ENCODE measurements around the gene HDAC4. TPM values are rescaled to one million over a fixed set of nuclear protein-coding genes. Genes with fewer than 3 reads are reported as not detected.

Gene HDAC4
- total RNA-seq, 1 donor from 2014 or later, result 18.3 TPM

DNA sequence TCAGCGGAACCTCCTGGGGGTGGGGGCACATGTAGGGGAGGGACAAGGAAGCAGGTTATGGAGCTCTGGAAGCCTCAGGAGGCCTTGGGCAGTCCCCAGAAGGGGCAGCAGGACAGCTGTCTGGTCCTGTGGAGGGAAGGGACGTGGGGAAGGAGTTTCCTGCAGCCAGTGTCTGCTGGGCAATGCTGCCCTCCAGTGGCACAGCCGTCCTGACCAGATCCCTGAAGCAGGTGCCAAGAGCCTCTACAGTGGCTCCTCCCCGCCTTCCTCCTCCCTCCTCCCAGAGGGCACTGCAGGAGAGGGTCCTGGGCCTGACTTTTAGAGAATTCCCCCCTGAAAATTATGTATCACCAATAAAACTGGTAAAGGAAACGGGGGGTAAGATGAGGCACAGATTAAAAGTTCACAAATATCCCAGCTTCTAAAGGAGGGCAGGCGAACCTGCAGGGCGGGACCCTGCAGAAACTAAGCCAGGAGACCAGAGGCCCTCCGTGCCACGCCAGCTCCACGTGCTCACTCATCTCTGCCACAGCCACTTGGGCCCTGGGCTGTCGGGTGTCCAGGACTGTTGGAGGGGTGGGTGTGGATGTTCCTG, 294.4 kb downstream of the HDAC4 start:
- DNase-seq (ENCODE audit: extremely low read depth, low read depth, low spot score), result no peak

DNA sequence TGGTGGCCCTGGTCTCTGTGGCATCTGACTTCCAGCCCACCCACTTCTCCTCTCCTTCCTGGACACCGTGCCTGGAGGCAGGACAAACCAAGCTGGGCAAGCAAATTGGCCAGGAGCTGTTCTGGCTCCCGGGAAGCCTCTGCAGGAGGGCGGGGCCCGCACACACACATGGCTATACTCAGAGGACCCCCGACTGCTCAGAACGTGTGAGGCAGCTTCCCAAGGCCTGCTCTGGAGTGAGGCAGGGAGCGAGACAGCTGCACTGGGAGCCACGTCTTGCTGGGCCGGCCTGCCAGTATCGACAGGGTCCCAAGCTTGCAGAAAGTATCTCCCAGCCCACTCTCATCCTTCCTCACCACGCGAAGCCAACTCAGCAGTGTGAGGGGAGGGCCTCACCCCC, 295.6 kb downstream of the HDAC4 start:
- no peak for DNase-seq (ENCODE audit: extremely low read depth, low read depth, low spot score)

DNA sequence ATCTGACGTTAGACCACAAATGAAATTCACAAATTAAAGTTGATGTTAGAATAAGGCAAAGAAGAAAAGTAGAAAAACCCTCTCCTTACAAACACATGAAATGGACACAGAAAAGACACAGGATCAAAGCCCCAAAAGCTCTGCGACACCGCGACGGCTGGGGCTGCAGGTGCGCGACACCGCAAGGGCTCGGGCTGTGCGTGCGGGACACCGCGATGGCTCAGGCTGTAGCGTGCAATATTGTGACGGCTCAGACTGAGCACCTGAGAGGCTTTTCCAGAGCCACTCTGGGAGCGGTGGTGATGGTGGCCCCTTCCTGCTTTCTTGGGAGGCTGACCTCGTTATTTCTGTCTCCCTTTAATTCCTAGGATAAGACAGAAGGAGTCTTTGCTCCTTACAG, 296.0 kb downstream of the HDAC4 start:
- no peak for DNase-seq (ENCODE audit: extremely low read depth, low read depth, low spot score)

DNA sequence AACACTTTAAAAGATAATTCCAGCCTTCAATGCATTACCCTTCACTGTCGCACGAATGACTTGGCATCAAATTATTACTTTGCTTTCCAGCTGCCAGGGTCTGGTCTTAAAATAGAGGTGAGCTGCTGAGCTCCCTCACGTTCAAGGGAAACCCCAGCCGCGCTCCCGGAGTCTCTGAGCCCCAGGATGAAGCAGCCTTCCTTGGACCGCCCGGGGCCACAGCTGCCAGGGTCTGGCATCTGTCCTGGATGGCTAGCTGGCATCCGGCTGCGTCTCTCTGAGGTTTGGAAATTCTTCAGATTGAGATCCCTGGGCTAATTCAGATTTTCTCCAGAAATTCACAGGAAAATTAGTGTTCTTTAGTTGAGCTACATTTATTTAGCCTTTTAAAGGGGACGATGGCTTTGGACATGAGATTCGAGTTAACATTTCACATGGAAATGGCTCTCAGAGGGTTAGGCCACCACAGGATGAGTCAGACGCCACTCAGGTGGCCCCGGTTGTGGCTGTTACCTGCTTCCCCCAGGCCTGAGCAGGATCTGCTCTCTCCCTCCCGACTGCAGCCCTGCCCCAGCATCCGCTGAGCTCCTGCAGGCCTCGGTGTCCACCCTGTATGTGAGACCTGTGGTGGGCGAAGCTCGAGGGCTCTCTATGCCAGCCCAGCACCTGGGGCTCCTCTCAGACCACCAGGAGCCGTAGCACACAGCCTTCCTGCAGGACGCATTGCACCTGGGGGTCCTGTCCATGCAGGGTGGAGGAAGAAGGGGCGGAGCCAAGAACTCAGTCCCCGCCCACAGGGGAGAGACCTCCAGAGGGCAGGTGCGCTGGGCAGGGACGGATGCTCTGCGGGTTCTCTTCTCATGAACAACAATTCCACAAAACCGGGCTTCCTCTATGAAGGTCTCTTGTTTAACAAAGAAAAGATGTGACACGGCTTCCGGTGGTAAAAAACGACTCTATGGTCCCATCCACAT, 297.4 kb downstream of the HDAC4 start:
- DNase-seq (ENCODE audit: extremely low read depth, low read depth, low spot score), result no peak

DNA sequence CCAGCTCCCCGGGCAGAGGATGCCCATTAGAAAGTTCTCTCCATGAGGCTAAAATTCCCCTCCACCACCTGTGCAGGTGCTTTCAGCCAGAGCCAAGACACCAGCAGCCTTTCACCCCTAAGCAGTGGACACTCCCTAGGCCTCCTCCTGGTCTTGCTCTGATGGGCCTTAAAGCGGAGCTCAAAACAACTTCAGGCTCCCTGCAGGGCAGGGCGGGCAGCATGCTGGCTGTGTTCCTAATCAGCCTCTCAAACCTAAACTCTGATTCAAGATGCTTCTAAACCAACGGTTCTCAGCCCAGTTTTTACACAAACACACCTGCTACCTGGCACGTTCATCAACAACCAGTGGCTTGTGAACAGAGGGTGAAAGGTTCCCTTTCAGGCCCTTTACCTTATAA, 298.6 kb downstream of the HDAC4 start:
- no peak for DNase-seq (ENCODE audit: extremely low read depth, low read depth, low spot score)

DNA sequence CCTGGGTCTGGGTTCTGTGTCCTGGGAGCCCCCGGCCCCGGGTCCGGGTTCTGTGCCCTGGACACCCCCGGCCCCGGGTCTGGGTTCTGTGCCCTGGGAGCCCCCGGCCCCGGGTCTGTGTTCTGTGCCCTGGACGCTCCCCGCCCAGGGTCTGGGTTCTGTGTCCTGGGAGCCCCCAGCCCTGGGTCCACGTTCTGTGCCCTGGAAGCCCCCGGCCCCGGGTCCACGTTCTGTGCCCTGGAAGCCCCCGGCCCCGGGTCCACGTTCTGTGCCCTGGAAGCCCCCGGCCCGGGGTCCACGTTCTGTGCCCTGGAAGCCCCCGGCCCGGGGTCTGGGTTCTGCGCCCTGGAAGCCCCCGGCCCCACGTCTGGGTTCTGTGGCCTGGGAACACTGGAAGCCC, 299.0 kb downstream of the HDAC4 start:
- DNase-seq (ENCODE audit: extremely low read depth, low read depth, low spot score), result no peak

DNA sequence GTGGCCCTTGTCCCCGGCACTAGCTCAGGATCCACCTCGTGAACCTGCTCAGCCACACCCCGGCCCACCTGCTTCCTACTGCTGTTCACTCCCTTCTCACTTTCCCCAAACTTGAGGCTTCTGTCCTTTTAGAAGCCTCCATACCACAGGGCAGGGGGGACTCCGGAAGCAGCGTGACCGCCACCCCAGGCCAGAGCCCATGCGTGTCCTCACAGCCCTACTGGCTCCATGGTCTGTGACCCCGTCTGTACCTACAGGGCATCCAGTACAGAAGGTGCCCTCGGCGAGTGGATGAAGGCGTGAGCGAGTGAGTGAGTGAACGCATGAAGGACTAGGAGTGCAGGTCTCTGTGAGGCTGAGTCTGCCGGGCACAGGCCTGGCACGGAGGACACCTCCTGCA, 299.7 kb downstream of the HDAC4 start:
- DNase-seq (ENCODE audit: extremely low read depth, low read depth, low spot score), result no peak

DNA sequence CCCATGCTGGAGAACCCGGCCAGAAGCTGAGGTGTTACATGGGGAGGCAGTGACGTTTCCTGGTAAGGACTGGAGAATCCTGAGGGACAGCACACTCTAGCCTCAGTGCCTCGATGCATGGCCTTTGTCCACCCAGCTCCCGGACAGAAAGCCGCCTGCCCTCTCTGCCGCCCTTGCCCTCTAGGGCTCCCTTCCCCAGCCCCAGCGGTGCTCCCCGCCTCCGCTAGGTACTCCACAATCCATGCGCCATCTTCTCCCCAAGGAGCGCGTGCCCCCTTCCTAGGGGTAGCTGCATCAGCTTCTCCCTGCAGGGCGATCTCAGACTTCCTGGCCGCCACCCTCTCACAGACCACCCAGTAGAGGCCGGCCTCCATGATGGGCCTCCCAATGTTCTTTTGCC, 301.3 kb downstream of the HDAC4 start:
- no peak for DNase-seq (ENCODE audit: extremely low read depth, low read depth, low spot score)

DNA sequence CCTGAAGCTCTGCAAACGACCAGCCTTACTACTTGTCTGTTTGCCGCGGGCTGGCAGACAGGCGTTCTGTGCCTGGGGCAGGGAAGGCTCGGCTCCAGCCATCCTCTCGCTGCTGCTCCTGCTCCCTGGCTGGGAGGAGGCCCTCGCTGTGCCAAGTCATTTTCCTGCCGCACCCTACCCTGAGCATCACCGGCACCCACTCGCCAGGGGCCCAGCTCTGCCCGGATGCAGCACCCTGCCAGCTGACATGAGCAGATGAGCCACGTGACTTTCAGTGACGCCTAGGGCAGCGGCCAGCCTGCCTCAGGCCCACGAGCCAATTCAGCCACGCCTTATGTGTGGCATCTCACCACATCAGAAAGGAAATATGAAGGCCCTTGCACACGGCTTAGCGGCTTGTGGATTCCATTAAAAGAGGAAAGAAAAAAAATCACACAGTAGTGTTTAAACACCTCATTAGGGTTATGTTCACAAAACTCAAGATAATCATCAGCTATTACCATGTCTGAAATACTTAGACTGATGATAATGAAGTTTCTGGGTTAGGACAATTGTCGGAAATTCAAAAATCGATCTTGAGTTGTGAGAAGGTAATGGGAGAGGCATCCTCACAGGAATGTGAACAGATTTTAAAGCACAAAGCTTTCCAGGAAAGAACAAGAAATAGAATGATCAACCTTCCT, 302.4 kb downstream of the HDAC4 start:
- no peak for DNase-seq (ENCODE audit: extremely low read depth, low read depth, low spot score)

DNA sequence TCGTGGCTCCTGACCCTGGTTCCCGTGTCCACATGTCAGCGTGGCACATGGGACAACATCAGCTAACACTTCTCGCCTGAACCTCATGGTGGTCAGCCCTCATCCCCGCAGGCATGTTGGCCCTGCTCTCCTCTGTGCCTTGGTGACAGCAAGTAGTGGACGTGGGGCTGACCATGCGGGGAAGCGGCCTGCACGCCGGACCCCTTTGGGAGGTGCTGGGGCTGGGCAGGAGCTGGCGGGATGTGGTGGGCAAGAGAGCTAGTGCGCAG, 303.5 kb downstream of the HDAC4 start:
- DNase-seq (ENCODE audit: extremely low read depth, low read depth, low spot score), result no peak

DNA sequence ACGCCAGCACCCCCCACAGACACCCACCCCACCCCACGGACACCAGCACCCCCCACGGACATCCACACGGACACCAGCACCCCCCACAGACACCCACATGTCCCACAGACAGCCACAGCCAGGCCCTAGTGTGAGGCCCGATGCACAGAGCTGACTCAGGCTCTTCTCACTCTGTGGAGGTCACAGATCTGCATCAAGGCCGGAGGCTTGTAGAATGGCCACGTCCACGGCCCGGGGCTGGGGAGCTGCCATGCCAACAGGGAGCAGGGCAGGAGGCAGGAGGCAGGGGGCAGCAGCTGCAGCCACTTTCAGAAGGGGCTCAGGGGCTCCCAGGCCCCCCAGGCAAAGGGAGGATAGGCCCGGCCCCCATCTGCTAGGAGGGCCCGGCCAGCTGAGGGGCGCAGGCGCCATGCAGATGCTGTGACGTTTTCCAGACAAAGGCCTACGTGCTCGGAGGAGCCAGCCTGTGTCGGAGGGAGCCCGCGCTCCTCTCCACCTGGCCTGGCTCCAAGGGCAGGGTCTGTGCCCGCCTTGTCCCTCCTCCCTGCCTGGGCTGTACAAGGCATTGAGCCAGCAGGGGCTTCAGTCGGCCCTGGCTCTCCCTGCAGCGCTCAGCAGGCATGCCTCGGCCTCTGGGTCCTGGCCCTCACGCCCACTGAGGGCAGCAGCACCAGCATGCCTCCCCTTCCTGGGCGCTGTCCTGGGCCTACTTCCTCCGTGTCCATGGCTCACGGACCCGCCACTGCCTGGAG, 304.0 kb downstream of the HDAC4 start:
- DNase-seq (ENCODE audit: extremely low read depth, low read depth, low spot score), result no peak

DNA sequence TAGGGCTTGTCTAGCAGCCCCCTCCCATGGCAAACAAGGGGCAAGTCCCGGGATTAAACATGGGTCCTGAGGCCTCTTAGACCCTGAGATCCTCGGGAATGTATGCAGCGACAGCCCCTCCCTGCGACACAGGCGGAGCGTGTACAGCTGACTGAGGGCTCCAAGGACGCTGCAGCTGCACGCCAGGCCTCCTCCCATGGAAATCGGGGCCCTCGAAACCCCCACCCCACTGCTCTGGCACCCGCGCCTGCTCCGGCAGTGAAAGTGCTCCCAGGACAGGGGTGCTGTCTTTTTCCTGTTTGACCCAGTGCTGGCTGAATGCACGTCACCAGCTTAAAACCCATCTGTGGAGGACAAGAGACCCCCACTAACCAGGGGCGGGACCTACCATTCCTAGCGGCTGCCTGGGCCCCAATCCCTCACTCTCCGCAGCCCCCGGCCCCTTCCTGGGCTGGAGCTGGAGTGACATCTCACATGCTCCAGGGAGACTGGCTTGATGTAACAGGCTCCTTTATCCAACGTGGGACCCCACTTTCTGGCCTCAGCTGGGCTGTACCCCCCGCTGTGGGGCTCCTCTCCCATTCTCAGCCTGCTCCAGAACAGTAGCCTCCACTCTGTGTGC, 305.2 kb downstream of the HDAC4 start:
- no peak for DNase-seq (ENCODE audit: extremely low read depth, low read depth, low spot score)

DNA sequence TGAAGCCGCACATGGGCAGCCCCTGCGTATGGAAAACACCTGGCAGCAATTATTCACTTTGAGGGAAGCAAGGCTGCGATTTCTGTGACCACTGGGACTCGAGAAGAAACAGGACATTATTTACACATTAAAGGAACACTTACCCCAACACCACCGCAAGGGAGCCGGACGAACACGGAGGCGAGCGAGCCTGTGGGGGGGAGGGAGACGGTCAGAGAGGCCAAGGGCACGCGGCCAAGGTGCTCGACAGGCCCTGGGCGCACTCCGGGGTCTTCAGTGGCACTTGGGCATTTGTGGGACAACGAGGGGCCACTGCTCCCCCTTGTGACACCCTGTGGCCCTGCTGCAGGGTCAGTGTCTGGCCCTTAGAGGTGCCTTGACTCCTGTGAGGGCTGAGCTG, 306.0 kb downstream of the HDAC4 start:
- no peak for DNase-seq (ENCODE audit: extremely low read depth, low read depth, low spot score)

DNA sequence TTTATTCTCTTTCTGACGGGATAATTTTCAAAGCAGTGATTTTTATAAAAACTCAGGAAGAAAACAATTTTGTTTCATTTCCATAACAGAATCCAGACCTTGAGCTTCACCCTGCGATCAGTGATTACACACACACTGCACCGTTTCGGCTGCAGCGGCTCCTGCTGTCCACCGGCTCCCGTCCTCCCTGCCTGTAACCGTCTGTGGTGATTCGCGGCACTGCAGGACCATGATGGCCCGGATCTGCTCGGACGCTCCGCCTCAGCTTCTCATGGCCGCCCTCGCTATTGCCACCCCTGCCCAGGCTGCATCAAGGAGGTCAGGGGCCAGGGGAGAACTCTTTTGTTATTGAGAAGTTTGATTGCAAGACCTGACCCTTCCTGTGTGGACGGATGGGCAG, 306.9 kb downstream of the HDAC4 start:
- DNase-seq (ENCODE audit: extremely low read depth, low read depth, low spot score), result no peak

DNA sequence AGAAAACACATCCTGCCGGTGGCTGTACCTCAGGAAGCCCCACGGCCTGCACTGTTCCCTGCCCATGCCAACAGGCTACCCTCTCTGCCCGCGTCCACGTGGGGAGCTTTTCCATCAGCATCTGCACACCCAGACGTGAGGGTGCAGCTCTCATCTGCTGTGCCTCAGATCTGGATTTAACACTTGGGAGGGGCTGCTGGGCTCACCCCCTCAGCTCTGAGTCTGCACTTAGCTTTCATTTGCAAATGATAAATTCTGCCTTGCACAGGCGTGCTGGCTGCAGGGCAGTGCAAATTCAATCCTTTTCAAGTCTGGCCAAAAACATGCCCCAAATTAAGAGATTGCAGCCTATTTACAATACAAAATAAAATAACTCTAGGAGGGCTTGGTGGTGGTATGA, 307.3 kb downstream of the HDAC4 start:
- no peak for DNase-seq (ENCODE audit: extremely low read depth, low read depth, low spot score)

DNA sequence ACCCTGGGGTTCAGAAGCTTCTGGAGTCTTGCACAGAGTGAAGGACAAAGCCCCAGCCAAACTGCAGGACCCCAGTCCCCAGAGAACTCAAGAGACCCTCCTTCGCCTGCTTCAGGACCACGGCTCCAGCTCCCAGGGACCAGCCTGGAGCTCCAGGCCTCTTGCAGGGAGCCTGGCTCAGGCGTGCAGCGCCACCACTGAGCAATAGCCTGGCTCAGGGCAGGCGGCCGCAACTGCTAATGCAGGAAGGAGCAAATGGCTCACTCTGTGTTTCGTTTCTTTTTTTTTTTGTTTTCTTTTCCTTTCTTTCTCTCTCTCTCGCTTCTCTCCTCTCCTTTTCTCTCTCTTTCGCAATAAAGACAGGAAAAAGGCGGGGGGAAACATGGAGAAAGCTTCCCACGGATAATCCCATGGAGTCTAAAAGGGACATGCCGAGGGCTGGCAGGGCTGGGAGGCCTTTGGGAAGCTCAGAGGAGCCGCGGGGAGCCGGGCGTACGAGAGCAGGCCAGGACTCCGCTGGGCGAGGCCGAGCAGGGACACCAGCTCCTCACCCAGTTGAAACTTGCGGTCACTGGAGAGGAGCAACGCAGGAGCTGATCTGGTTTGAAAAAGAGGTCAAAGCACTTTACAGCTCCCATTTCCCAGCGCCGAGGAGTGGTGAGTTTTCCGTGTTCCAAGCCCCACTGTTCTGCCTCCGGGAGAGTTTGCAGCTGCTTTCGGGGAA, 308.1 kb downstream of the HDAC4 start:
- DNase-seq (ENCODE audit: extremely low read depth, low read depth, low spot score), result no peak

DNA sequence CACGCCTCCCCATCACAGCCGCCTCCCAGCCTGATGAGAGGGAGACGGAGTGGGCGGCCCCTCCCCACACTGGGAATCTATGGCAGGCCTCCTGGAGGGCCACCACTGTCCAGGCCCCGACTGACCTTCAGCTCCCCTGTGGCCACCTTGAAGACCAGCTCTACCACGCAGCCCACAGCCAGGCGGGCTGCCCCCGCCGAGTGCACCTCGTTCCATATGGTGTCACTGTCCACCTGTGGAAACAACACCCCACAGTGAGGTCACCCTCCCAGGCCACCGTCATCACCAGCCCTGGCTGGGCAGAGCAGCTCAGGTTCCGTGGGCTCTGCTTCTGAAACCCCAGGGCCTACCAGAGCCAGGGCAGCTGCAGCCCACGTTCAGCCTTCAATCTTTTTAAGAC, 310.9 kb downstream of the HDAC4 start:
- DNase-seq (ENCODE audit: extremely low read depth, low read depth, low spot score), result no peak

DNA sequence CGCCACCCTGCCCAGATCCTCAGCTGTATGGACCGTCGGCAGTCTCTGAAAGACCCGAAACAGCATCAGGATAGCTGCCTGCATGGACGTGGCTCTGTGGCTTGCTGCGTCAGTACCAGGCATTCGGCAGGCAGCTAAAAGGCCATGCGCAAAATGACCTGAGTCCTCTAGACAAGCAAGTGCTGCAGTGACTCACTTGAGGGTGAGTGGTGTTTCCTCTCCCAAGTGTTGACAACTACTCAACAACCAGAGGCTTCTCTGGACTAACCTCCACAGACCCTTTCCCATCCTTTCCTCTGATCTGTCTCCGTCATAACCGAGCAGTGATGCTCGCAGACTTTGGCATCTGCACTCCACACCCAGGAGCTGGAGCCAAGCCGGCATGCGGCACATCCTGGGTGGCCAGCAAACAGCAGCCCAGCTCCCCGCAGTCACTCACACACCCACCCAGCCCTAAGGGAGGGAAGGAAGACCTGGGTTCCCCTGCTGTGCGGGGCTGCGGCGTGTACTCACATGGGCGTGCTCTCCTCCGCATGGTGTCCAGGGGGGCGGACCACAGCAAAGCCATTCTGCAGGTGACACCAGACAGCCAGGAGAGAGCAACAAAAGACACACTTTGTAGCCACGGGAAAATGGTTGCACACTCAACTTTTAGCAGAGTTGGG, 313.6 kb downstream of the HDAC4 start:
- DNase-seq (ENCODE audit: extremely low read depth, low read depth, low spot score), result no peak

DNA sequence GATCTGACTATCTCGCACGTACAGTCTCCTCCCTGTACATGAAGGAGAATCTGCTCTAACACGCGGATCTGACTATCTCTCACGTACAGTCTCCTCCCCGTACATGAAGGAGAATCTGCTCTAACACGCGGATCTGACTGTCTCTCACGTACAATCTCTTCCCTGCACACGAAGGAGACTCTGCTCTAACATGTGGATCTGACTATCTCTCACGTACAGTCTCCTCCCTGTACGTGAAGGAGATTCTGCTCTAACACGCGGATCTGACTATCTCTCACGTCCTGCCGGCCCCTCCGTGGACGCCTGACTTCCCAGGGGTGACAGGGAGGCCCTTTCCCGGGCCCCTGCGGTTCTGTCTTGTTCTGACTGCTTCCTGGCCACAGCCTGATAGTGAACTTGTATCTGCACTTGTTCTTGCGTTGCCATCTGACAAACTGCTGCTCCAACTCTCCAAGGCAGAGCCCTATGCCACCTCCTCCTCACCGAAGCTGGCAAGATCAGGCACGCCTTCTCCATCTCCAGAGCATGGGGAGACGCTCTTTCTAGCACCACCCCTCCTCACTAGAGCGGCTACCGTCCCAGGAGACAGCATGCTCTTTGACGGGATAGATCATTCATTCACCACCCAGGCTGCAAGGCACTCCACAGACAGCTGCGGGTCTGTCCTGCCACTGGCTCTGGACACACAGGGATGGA, 314.3 kb downstream of the HDAC4 start:
- no peak for DNase-seq (ENCODE audit: extremely low read depth, low read depth, low spot score)

Data from glomerular endothelial cell (primary cell).